BJ (cell line): ENCODE results near the gene GDE1. TPM values are rescaled to one million over a fixed set of nuclear protein-coding genes. Genes with fewer than 3 reads are reported as not detected.
A peak's percentile ranks its signal among the peaks of the same experiment; 100 is the strongest.

Experiments used
- CTCF ChIA-PET: fragments of 350-600 bp; formaldehyde crosslinking; extraction: SDS; loops from one replicate; lab custom pipeline; 2021; ENCODE audit warnings: antibody characterized with exemption, inconsistent platforms; lab: Yijun Ruan, JAX
- POLR2A ChIA-PET: fragments of 300-600 bp; sonication (Branson Sonifier 250); formaldehyde crosslinking; extraction: SDS; loops from one replicate; lab custom pipeline; 2021; ENCODE audit warnings: antibody characterized with exemption; lab: Charles Lee
- DNase-seq: peaks from one replicate; pipeline ENCODE4 v3.0.0-alpha.2; 2011; ENCODE audit warnings: low read depth
- H3K27me3 ChIP-seq: 2 replicates; pipeline ENCODE4 v1.6.0; 2011; ENCODE audit warnings: low read length; ENCODE audit not compliant: control insufficient read depth, insufficient read depth
- H3K36me3 ChIP-seq: 2 replicates; pipeline ENCODE4 v1.5.1; 2011; ENCODE audit warnings: low read length; ENCODE audit not compliant: control insufficient read depth, insufficient read depth
- H3K4me3 ChIP-seq: 2 replicates; pipeline ENCODE4 v1.5.1; 2011; ENCODE audit warnings: low read depth, mild to moderate bottlenecking, control low read depth, low read length
- polyA plus RNA-seq: library from polyadenylated mRNA; depleted of rRNA; stranded (reverse); fragments of >200 nt; gene quantifications from 2 replicates; pipeline ENCODE4 v1.2.3, GENCODE V29; 2011
- TF ChIP-seq, protein P1 (sequence below): IDR thresholded peaks from 2 replicates; pipeline ENCODE4 v1.5.1; 2011; ENCODE audit warnings: low read depth, mild to moderate bottlenecking, control low read depth, inconsistent platforms, low read length, moderate library complexity; ENCODE audit not compliant: insufficient read depth

The GDE1 gene
- polyA plus RNA-seq, 1 experiment, result 39.7 TPM

DNA sequence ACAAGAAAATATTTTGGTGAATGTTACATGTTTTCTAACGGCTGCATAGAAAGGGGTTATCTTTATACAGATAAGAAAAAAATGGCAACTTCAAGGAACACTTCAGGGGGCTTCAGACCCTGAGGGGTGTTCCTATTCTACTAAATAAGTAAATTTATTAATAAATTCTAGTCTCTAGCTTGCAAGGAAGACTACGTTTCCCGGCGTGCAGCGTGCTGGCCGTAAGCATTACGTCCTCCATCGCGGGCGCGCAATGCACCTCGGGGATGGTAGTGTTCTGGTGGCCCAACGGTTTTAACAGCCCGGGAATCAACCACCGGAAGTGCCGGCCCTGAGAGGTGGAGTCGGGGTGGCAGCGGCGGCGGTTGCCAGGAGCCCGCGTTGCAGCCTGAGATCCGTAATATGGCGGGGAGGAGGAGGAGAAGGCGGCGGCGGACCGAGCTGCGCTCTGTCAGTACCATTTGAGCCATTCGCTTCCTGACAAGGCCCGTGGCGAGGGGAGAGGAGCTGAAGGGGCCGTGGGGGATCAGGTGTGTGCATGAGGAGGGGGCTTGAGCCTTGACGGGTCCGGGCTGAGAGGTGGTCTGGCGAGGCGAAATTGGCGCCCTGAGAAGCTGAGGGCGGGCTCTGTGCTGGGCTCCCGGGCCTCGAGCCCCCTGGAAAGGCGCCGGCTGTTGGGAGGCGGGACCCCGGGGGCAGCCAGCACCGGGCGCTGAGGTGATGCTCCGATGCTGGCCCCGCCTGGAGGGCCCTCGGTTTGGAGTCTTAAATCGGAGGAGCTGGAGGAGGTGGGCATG is 1.9 kb upstream of the GDE1 start, which contains the start of gene CCP110:
TSS of gene CCP110 (plus strand) at position 384 of the 797 bp plus-strand sequence. CDS start 3,940 bp downstream, outside the sequence.
- POLR2A ChIA-PET, result interaction anchor here (0.5 kb wide), 2 partner anchors 32 to 402 kb away, joined by 3 to 13 read pairs; partner anchors contain the start of gene VPS35L
- Histone ChIP-seq H3K36me3 (peaks cover 4% of the 10 kb centered on the region), H3K4me3 (peak within 1 kb of the TSS; percentile 90), H3K27me3 (no peaks in the 10 kb centered on the region)
- TF ChIP-seq, protein P1, sequence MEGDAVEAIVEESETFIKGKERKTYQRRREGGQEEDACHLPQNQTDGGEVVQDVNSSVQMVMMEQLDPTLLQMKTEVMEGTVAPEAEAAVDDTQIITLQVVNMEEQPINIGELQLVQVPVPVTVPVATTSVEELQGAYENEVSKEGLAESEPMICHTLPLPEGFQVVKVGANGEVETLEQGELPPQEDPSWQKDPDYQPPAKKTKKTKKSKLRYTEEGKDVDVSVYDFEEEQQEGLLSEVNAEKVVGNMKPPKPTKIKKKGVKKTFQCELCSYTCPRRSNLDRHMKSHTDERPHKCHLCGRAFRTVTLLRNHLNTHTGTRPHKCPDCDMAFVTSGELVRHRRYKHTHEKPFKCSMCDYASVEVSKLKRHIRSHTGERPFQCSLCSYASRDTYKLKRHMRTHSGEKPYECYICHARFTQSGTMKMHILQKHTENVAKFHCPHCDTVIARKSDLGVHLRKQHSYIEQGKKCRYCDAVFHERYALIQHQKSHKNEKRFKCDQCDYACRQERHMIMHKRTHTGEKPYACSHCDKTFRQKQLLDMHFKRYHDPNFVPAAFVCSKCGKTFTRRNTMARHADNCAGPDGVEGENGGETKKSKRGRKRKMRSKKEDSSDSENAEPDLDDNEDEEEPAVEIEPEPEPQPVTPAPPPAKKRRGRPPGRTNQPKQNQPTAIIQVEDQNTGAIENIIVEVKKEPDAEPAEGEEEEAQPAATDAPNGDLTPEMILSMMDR, result no peak
- CTCF ChIA-PET, result interaction anchor here (1.3 to 1.6 kb wide), 3 partner anchors 16 to 363 kb away, joined by 4 read pairs; no protein-coding TSS in a partner anchor
- peak; percentile 77 for DNase-seq

DNA sequence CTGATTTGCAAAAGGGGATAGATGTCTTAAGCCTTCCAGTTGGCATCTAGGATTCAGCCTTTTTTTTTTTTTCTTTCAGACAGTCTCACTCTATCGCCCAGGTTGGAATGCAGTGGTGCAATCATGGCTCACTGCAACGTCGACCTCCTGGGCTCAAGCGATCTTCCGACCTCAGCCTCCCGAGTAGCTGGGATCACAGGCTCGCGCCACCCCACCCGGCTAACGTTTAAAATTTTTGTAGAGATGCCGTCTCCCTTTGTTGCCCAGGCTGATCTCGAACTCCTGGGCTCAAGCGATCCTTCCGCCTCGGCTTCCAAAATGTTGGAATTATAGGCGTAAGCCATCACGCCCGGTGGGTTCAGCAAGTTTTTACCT is 1.3 kb upstream of the GDE1 start:
- ChIA-PET CTCF (interaction anchor here (1.5 kb wide), 1 partner anchor 21 kb away, joined by 4 read pairs; no protein-coding TSS in a partner anchor), POLR2A (no interaction called here)

DNA sequence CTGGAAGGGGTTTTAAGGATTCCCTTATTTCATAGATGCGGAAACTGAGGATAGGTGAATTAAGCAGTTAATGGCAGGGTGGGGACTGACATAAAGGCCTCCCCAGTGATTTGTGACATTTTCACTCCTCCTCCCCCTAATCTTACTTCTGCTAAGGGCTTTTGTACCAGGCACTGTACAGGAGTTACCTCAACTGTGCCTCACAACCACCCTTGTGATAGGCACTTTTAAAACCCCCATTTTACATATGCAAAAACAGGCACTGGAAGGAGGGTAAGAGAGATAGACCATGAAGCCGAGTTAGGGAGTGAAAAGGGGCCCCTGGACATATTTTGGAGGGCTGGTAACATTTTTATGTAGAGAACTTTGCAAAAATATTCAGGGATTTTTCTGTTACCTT is 862 bp upstream of the GDE1 start:
- ChIA-PET CTCF (no interaction called here), POLR2A (no interaction called here)
- TF ChIP-seq, protein P1, result no peak
- DNase-seq, result no peak
- Histone ChIP-seq H3K36me3 (no peaks in the 10 kb centered on the region), H3K27me3 (no peaks in the 10 kb centered on the region), H3K4me3 (no peak overlapping the region)

More for the DNA sequence above, 1.3 kb upstream of the GDE1 start:
- Histone ChIP-seq H3K27me3 (no peaks in the 10 kb centered on the region), H3K4me3 (no peak overlapping the region), H3K36me3 (no peaks in the 10 kb centered on the region)
- DNase-seq, result no peak
- TF ChIP-seq, protein P1, result no peak

DNA sequence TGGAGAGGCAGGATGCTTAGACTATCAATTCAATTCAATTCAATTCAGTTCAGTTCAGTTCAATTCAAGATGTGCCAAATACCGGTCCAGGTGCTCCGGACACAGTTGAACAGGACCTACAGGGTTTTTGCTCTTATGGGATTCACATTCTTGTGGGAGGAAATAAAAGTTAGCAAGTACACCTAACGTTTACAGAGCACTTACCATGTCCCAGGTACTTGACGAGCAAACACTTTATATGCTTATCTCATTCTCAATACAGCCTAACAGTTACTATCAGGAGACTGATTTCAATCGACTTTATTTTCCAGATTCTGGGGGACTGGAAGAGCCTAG is 467 bp upstream of the GDE1 start:
- H3K4me3 ChIP-seq, result no peak overlapping the region

DNA sequence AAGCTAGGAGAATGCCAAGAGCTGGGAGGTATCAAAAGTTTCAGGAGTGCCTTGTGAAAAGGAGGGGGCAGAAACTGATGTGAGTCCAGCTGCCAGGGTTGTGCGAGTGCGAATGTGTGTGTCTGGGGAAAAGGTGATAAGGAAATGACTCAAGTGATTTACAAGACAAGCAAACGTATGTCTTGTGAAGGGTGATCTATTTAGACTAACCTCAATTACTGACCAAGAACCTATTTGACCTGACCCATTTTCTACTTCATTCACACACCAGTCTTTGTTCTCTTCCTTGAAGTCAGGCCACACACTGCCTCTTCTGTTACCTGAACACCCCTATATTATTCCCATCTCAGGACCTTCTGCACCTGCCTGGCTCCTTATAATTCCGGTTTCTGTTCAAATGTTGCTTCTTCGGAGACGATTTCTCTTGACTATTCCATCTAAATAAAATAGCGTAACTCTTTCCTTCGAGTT is 1.0 kb downstream of the GDE1 start:
- peak overlapping the region; percentile 94 for H3K4me3 ChIP-seq
- TF ChIP-seq, protein P1, result no peak
- CTCF ChIA-PET, result interaction anchor here (1.2 to 1.7 kb wide), 2 partner anchors 10 to 18 kb away, joined by 3 to 5 read pairs; no protein-coding TSS in a partner anchor
- H3K36me3 ChIP-seq, result no peaks in the 10 kb centered on the region; the same call in 1 of the 2 replicates
- no peaks in the 10 kb centered on the region for H3K27me3 ChIP-seq
- no peak for DNase-seq
- POLR2A ChIA-PET, result no interaction called here

More for the DNA sequence above, 467 bp upstream of the GDE1 start:
- H3K27me3 ChIP-seq, result no peaks in the 10 kb centered on the region
- H3K36me3 ChIP-seq, result no peaks in the 10 kb centered on the region
- ChIA-PET POLR2A (no interaction called here), CTCF (no interaction called here)
- no peak for DNase-seq
- TF ChIP-seq, protein P1, result no peak
